HG03196 (cell line): ENCODE results near the gene SNPH.

Source experiments
- ATAC-seq: cut with Tn5 transposase; IDR thresholded peaks from one replicate; pipeline ENCODE4 v1.9.1; 2021; ENCODE audit not compliant: unreplicated experiment

Gene SNPH

DNA sequence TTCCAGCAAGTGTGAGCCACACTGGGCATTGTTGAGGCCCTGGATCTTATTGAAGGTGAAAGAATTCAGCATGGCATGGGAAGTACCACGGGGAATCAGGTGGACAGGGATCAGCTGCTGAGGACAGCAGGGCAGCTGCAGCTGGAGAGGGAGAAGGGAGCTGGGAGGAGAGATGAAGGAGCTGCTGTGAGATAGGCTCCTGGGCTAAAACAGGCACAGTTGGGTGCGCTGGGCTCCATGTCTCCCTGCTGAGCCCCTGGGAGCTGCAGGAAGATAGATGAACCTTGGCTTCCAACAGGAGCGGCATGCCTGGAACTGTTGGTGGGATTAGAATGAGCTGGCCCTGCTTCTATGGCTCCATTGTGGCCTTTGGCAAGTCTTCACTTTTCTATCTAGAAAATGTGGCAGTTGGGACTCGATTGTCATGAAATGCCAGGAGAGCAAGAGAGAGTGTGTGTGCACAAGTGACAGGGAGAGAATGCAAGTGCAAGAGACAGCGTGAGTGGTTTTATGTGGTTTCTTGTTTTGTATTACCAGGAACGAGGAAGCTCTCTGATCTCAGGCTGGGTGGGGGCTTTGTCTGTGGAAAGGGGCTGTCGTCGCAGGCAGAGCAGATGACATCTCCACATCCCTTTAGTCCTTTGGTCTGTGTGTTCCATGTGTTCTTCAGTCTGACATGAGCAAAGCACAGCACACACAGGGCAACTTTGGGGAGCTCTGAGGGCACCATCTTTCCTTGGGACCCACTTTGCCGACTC, 20.4 kb downstream of the SNPH start:
- ATAC-seq, result no peak

DNA sequence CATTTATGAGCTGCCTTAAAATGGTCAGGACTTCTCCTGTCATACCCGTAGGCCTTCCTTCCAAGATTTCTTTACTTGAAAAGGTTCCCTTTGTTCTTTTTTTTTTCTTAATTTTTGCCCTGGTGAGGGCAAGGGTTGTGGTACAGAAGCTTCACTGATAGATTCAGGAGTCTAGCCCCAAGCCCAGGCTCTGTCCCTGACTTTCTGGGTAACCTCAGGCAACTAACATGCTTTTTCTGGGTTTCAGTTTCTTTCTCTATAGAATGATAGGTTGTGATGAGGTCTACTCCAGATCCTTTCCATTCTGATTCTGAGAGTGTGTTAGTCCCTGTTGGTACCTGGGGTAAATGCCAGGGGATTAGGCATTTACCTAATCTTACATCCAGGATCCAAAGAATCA, 21.2 kb downstream of the SNPH start:
- no peak for ATAC-seq

DNA sequence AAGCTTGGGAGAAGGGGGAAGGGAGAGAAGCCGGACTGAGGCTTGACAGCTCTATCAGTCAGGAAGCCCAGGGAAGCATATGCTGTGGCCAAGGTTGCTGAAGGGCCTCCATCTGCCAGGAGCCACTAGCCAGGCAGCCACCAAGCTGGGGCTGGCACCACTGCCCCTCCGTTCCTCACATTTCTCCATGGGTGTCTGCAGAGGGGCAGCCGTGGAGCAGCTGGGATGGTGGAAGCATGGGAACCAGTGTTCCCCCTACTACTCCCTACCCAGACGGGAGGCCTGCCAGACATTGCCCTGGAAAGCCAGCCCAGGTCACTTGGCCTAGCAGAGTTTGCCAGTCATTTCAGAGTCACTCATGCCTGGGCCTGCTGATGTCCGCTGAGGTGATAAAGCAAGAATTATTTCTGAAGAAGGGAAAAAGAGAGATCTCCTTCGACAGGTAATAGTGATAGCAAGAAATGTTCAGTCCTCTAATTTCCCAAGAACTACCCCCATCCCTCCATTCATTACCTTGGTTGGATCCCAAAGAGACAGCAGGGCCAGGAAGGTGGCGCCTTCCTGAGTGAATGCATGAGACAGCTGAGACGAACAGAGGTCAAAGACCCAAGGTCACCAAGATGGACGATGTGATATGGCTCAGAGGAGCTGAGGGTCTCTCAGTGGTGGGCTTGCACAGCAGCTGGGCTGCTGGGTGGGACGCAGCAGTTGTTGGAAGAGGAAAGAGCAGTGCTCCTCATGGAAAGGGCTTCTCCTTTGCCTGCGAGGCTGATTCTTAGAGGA, 21.9 kb downstream of the SNPH start:
- no peak for ATAC-seq

DNA sequence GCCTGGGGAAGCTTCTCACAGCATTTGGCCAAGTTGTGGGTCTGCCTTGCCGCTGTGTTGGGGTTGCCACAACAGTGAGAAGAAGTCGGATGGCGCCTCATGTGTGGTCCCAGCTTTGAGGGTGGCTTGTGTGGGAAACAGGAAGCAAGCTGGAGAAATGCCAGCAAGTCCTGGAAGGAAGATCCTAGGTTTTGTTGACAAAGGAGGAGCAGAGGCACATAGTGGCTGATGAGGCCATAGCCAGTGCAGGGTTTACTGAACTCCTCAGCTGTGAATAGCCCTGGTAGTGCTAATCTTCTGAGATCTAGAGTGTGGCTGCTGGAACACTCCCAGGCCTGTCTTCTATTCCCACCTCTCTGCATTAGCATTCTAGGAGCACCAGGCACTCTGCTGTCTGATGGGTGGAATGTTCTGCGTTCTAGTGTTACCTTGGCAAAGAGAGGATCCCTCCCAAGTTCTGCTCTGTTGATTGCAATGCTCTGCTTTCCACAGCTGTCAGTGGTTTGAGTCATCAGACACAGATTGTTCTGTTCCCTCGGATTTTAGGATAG, 25.2 kb downstream of the SNPH start:
- ATAC-seq, result no peak

DNA sequence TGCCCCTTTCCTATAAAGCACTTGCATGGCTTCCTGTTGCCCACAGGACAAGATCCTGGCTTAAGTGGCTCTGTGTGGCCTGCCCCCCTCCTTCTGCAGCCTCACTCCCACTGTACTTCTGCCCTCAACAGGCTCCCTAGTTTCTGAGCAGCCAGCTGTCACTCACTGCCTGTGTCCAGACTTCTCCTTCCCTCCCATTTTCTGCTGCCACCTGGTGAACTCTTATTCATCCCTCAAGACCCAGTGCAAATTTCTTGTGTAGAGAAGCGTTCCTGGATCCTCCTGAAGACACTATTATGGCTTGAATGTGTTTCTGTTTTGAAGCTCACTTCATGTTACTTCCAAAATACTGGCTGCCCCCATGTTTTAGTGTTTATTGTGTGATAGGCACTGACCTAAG, 26.5 kb downstream of the SNPH start:
- no peak for ATAC-seq

DNA sequence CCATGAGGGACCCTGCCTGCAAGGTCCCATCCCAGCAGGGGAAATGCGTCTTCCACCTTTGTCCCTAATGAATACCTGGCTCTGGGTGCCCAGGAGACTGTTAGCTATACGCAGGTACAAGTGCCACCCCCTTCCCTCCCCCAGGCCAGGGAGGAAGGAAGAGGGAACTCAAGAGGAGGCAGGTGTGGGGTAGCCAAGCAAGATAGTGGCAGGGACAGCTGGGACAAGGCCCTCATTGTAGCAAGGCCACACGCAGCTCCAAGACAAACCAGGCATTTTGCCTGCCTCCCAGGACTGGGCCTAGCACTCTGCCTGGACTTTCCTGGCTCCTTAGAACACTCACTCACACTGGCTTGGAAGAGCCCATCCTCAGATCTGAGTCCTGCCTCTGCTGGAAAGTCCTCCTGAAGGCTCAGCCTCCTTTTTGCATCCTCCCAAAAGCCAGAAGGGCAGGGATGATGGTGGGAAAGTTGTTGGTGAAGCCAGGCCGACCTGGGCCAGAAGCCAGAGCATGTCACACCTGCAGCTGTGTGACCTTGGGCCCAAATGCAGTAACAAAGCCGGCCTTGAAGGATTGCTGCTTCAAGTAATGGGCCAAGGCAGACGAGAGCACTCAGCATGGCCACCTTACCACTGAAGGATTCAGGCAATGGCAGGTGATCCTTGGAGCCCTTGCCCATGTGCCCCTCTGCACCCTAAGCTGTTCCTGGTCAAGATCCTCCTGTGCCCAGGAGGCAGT, 27.7 kb downstream of the SNPH start:
- ATAC-seq, result no peak

DNA sequence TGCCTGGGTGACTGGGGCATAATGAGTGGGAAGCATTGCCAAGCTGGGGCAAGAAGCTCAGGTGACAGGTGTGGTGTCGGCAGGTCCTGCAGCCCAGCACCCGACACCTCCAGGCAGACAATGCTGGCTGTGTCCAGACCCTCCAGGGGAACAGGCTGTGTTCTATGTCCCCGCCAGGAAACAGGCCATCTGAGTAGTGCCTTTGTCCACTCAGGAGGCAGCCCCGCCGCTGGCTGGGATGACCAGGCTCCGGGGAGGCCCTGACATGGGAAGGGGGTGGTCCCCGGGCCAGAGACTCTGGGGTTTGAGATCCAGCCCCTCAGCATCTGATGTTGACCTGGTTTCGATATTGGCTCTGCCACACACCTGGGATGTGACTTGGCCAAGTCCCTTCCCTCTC, 28.4 kb downstream of the SNPH start:
- ATAC-seq, result no peak

DNA sequence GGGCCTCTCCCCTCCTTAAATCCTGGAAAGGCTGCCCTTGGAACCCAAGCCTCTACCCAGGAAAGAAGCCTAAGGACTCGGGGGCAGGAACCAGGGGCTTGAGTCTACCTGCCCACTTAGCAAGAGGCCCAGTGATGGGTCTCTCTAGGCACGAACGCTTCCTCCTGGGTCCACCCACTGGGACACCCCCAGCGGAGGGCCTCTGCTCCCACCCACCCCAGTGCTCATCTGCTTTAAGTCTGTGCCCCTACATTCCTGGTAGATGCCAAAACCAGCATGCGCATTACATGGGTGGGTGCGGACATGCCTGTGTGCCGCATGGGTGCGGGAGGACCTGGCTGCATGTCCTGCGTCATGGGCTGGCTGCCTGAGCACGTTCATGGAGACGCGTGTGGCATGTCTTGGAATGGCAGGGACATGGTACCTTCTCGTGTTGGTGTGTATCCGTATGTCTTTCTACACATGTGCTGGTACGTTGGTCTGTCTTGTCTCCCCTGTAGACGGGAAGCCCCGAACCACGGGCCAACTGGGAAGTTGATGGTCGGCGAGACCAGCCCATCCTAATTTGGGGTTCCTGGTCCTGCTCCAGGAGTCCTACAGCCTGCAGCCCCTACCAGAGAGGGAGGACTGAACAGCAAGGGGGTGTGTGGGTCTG, 29.3 kb downstream of the SNPH start:
- ATAC-seq, result no peak

DNA sequence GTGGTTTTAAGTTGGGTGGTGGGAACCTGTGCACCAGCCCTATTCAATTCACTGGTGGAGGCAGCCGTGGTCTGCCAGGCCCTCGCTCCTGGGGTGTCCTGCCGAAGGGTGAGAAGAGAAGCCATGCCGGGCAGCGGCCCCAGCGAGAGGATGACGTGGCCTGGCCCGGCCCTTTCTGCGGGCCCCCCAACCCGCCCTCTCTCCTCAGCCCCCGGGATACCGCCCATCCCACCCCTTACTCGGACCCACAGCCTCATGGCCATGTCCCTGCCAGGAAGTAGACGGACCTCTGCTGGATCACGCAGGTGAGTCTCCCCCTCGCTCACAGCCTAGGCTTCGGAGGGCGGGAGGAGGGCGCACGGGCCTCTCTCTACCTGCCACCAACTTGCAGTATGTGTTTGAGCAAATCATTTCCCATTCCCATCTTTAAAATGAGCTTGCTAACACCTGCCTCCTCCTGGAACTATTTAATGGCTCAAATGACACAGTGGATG, 30.1 kb downstream of the SNPH start:
- no peak for ATAC-seq

DNA sequence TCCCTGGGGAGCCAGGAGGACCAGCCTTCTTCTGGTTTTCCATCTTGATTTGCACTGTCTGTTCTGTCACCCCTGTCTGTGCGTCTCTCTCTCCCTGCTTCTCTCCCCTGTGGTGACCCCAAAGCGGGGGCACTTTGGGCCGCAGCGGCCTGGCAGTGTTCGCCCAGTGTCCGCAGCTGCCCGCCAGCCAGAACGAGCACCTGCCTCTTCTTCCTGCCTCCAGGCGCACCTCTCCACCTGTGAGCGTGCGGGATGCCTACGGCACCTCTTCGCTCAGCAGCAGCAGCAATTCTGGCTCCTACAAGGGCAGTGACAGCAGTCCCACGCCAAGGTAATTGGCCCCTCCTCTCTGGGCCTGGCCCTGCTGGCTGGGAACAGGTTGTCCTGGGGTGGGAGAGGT, 30.8 kb downstream of the SNPH start:
- ATAC-seq, result no peak

DNA sequence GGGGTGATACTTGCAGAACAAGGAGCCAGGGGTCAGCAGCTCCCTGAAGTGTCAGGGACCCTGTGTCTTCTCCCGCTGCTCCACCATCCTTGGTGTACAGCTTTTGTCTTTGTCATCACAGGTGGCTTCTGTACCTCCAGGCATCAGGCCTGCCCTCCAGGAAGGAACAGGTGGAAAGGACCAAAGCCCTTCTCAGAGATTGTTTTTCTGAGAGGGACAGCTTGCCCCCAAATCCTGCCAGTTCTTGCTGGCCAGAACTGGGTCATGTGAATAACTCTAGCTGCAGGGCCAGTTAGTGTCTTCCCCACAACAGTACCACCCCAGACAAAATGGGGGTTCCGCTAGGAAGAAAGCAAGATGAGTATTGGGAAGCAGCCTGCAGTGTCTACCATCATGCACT, 31.4 kb downstream of the SNPH start:
- no peak for ATAC-seq

DNA sequence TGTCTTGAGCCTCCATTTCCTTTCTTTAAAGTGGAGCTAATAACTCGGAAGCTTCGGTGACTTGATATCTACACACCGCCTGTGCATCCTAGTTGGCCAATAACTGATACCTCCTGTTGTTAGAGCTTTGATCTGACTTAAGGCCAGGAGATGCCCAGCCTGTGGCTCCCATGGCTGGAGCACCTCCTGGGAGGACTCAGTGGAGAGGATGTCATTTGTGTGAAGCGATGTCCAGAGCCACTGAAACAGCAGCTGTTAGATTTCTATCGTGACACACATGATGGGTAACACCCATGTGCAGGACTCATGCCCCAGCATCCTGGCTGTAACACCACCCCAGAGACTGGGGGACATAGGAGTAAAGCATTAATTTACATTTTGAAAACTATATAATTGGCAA, 32.1 kb downstream of the SNPH start:
- no peak for ATAC-seq

DNA sequence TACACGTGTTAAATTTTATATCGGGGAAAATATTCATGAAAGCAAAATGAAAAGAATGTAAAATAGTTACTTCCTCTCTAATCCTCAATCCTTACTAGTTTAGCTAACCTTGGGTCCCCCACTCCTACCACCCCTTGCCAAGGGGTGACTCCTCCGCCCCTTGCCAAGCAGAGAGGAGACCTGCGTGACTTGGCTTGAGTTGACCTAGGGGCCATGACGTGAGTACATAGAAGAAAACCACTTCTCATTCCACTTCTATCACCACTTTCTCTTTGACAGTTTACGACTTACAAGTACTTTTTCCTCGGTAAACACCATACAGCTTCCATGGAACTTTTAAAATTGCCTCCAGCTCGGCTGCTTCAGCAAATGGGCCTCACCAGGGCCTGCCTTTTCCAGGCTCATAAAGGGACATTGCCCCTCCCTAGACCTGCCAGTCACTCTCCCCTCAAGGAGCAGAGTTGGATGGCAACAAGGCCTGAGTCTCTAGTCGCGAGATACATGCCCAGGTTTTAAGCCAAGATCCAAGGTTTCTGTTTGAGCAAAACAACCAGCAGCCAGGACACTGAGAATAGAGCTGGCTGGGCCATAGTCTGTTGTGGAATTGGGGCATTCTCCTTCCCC, 32.9 kb downstream of the SNPH start:
- ATAC-seq, result no peak

DNA sequence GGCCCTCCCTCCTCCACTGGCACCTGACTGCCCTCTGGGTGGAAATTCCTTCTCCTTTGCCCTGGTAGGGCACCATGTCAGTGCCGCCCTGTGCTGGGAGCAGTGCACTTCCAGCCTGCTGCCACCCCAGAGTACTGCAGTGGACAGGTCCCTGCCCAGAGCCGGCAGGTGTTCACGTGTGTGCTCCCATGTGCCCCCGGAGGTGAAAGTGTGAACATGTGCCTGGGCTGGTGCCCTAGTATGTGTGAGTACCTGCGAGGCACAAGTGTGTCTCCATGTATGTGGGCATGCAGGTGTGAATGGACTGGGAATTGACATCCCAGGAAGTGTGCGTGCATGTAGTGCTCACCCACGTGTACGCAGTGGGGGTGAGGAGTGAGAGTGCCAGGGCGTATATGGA, 33.4 kb downstream of the SNPH start:
- no peak for ATAC-seq

DNA sequence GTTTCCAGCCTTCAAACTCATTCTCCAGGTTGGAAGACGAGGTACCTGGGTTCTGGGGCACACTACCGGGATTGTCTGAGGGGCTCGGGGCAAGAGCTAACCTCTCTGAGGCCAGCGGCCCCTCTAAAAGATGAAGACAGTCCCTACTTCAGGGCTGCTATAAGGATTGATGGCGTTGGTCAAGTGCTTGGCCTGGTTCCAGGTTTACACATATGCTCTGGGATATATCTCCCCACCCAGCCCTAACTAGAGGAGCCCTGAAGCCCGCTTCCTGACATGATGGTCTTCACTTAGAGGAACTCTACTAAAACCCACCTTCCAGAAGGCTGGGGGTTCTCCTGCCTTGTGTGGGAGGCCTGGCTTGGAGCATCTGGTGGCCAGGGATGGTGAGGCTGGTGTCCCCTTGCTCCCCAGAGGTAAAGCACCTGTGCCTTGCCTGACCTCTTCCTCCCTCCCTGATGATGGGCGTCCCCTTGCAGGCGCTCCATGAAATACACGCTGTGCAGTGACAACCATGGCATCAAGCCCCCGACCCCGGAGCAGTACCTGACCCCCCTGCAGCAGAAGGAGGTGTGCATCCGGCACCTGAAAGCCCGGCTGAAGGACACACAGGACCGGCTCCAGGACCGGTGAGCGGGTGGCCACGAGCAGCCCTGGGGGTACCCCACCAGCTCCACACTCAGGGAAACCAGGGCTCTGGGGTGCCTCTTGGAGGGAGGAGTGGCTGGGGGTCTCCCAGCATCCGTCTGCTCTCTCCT, 34.2 kb downstream of the SNPH start:
- ATAC-seq, result no peak

DNA sequence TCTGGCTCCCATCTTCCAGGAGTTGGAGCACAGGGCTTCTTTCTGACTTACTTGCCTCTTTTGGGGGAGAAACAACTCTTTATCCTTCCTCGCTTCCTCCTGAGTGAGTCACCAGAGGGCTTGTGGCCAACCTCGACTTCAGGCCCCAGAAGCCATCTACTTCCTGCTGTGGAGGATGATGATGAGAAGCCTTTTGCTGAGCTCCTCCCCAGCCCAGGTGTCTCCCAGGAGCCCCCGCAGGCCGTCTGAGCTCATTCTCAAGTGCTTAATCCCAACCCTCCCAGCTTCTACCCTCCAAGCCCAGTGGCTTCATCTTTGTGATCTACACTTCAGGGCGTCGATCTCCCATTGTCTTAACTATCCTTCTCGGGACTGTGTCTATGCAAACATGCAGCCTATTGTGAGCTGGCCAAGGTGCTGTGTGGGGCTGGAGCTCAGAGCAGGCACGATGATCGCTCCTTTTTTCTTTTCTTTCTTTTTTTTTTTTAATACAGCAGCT, 35.0 kb downstream of the SNPH start:
- ATAC-seq, result no peak

DNA sequence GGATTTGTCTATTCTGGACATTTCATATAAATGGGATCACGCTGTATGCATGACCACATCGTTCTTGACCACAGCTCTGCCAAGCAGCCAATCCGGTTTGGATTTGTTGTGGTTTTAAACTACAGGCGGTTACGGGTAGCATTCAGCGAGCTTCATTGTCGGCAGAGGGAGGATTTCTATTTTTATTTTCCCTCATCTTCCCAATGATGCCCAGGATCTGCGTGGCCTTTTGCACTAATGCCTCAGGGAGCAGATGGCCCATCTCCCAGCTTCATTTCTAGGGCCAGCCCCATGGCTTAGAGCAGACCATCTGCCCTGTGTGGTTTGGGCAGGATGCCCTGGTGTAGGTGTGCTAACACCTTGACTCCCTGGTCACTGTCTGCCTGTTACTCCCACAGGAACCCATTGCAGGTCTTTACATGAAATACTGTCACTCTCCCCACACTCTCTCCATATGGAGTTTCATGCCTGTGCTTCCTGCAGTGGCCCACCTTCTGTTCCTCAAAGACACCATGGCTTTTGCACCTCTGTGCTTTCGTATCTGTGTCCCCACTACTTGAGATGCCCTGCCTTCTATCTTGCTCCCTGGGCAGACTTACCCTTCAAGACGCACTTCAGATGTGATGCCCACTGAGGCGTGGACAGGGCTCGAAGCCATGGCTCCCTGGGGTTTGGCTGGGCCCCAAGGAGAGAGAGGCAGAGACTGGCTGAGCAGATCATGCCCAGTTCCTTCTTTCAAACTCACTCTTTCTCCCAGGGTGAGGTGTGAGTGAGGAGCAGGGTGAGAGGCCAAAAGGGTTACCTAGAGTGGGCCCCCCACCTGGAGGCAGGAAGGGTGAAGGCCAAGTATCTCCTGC, 36.8 kb downstream of the SNPH start:
- no peak for ATAC-seq

DNA sequence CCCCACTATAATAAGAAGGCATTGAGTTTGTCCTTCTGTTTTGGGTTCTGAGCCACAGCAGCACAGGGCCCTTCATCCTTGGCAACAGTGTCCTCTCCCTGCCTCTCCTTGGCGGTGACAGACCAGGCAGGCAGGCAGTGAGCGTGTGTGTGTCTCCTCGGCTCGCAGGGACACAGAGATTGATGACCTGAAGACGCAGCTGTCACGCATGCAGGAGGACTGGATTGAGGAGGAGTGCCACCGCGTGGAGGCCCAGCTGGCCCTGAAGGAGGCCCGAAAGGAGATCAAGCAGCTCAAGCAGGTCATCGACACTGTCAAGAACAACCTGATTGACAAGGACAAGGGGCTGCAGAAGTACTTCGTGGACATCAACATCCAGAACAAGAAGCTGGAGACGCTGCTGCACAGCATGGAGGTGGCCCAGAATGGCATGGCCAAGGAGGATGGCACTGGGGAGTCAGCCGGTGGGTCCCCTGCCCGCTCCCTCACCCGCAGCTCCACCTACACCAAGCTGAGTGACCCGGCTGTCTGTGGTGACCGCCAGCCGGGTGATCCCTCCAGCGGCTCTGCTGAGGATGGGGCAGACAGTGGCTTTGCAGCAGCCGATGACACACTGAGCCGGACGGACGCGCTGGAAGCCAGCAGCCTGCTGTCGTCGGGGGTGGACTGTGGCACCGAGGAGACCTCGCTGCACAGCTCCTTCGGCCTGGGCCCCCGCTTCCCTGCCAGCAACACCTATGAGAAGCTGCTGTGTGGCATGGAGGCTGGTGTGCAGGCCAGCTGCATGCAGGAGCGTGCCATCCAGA, 38.8 kb downstream of the SNPH start:
- ATAC-seq, result no peak
